ENCODE results near the gene TIMP2.
"Not testable (repeated sequence)": the region's sequence is repeated elsewhere in the genome, so short reads cannot be mapped to it uniquely, and the experiment has no call there.

The TIMP2 gene

DNA sequence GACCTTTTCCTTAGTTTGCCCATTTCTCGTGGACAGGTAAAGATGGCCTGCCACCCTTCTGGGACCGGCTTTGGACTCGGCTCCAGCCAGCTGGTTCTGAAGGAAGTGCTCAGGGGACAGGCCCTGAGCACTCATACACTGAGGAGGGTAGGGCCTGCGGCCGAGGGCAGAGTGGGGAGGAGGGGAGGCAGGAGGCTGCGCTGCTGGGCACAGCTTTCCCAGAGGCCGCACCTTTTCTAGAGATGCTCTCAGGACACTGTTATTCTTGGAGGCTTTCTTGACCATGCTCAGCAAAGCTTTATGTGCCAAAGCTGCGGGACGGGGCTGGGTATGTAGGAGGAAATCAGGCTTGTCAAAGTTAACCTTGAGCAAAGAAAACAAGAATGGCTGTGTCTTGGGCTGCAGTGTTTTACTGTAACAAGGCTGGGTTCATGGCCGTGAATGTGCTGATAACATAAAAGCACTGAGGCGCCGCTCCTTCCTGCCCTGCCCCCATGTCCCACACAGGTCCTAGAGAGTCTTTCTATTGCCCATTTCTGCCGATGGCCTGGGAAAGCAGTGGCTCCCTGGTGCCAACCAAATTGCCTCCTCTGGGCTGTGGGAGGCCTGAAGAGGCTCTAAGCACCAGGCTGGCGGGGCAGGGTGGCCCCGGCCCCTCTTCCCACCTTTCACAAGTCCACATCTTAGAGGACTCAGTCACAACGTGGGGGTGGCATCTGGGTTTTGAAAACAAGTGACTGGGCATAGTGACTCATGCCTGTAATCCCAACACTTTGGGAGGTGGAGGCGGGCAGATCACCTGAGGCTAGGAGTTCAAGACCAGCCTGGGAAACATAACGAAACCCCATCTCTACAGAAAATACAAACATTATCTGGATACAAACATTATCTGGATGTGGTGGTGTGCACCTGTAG lies 22.3 kb upstream of the TIMP2 start:
- H2AFZ ChIP-seq (ENCODE audit: low read depth), result no peak overlapping the region
- H4K20me1 ChIP-seq (ENCODE audit: insufficient read depth), result no peaks in the 10 kb centered on the region
- no peak overlapping the region for H3K9ac ChIP-seq
- no peaks in the 10 kb centered on the region for H3K4me1 ChIP-seq (ENCODE audit: low read depth, poor library complexity, severe bottlenecking)
- TF ChIP-seq CTCF (conservative IDR thresholded peaks at IDR 0.05; ENCODE audit: low read depth, low read length), result no peak
- H3K36me3 ChIP-seq (ENCODE audit: insufficient read depth), result no peaks in the 10 kb centered on the region
- H3K79me2 ChIP-seq (ENCODE audit: insufficient read depth, low read depth), result no peaks in the 10 kb centered on the region
- no peak overlapping the region for H3K4me2 ChIP-seq
- no peak overlapping the region for H3K27ac ChIP-seq
- H3K4me3 ChIP-seq (IDR thresholded peaks at IDR 0.05; ENCODE audit: insufficient read depth, low read depth, low read length), result no peak overlapping the region
- peaks cover 16% of the 10 kb centered on the region; the same call in 1 of the 2 replicates for H3K27me3 ChIP-seq (ENCODE audit: insufficient read depth, low read depth)

DNA sequence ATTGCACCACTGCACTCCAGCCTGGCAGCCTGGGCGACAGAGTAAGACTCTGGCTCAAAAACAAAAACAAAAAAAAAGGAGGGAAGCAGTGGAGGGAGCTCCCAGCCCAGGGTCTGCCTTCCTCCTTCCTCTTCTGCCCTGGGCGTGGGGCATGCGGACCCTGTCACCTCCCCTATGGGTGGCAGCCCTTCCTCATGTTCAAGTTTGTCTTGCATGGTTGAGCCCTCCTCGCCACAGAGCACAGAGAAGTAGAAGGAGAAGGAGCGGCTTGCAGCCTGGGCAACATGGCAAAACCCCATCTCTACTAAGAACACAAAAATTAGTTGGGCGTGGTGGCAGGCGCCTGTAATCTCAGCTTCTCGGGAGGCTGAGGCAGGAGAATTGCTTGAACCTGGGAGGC lies 21.4 kb upstream of the TIMP2 start:
- no peaks in the 10 kb centered on the region for H3K4me1 ChIP-seq (ENCODE audit: low read depth, poor library complexity, severe bottlenecking)
- no peak overlapping the region for H3K27ac ChIP-seq
- H3K79me2 ChIP-seq (ENCODE audit: insufficient read depth, low read depth), result no peaks in the 10 kb centered on the region
- H3K36me3 ChIP-seq (ENCODE audit: insufficient read depth), result no peaks in the 10 kb centered on the region
- H3K27me3 ChIP-seq (ENCODE audit: insufficient read depth, low read depth), result peaks cover 11% of the 10 kb centered on the region; the same call in 1 of the 2 replicates
- H3K4me2 ChIP-seq, result no peak overlapping the region
- H3K4me3 ChIP-seq (IDR thresholded peaks at IDR 0.05; ENCODE audit: insufficient read depth, low read depth, low read length), result no peak overlapping the region
- no peak overlapping the region for H3K9ac ChIP-seq
- no peak for TF ChIP-seq CTCF (conservative IDR thresholded peaks at IDR 0.05; ENCODE audit: low read depth, low read length)
- no peak overlapping the region for H2AFZ ChIP-seq (ENCODE audit: low read depth)
- H4K20me1 ChIP-seq (ENCODE audit: insufficient read depth), result no peaks in the 10 kb centered on the region

DNA sequence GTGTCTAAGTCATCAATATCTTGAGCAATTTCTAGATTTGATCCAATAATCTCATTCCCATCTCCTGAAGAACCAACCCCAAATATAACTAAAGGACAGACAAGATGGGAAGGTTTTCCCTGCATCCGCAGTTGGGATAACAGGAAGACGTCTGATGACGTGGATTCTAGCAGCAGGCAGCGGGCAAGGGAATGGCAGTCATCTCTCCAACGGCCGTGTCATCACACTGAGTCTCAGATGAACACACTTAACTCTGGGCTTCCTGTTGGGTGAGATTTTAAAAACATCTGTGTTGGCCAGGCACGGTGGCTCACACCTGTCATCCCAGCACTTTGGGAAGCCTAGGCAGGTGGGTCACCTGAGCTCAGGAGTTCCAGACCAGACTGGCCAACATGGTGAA lies 20.9 kb upstream of the TIMP2 start:
- Histone ChIP-seq H3K4me3 (IDR thresholded peaks at IDR 0.05; ENCODE audit: insufficient read depth, low read depth, low read length) (no peak overlapping the region), H3K4me1 (ENCODE audit: low read depth, poor library complexity, severe bottlenecking) (no peaks in the 10 kb centered on the region), H2AFZ (ENCODE audit: low read depth) (no peak overlapping the region), H3K9ac (no peak overlapping the region), H4K20me1 (ENCODE audit: insufficient read depth) (no peaks in the 10 kb centered on the region), H3K27ac (no peak overlapping the region), H3K27me3 (ENCODE audit: insufficient read depth, low read depth) (peaks cover 6% of the 10 kb centered on the region; the same call in 1 of the 2 replicates), H3K36me3 (ENCODE audit: insufficient read depth) (no peaks in the 10 kb centered on the region), H3K79me2 (ENCODE audit: insufficient read depth, low read depth) (no peaks in the 10 kb centered on the region), H3K4me2 (no peak overlapping the region)
- no peak for TF ChIP-seq CTCF (conservative IDR thresholded peaks at IDR 0.05; ENCODE audit: low read depth, low read length)

- H3K27ac ChIP-seq, result not testable (repeated sequence)
Measured at GRCh38 chr17:78945455-78945854, 20.3 kb upstream of the TIMP2 start.

DNA sequence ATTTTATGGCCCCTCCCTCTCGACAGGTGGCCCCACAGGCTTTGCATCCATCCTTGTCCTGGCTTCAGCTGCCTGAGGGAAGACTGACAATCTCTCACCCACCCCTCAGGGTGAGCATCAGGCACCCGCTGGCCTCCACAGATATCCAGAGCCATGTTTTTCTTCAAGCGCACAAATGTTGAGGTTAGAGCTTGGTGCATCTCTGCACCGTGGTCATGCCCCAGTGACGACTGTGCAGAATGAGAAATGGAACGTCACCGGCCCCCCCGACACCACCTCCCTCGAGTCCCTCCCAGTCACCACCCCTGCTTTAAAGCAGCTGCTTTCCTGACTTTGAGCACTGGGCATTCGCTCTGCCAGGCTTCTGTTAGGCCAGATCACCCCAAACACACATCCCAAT lies 19.8 kb upstream of the TIMP2 start:
- H3K4me1 ChIP-seq (ENCODE audit: low read depth, poor library complexity, severe bottlenecking), result no peaks in the 10 kb centered on the region
- H4K20me1 ChIP-seq (ENCODE audit: insufficient read depth), result no peaks in the 10 kb centered on the region
- H2AFZ ChIP-seq (ENCODE audit: low read depth), result no peak overlapping the region
- H3K27me3 ChIP-seq (ENCODE audit: insufficient read depth, low read depth), result peaks cover 6% of the 10 kb centered on the region; the same call in 1 of the 2 replicates
- H3K27ac ChIP-seq, result no peak overlapping the region
- H3K79me2 ChIP-seq (ENCODE audit: insufficient read depth, low read depth), result no peaks in the 10 kb centered on the region
- no peak overlapping the region for H3K4me3 ChIP-seq (IDR thresholded peaks at IDR 0.05; ENCODE audit: insufficient read depth, low read depth, low read length)
- H3K9ac ChIP-seq, result no peak overlapping the region
- no peak overlapping the region for H3K4me2 ChIP-seq
- TF ChIP-seq CTCF (conservative IDR thresholded peaks at IDR 0.05; ENCODE audit: low read depth, low read length), result no peak
- no peaks in the 10 kb centered on the region for H3K36me3 ChIP-seq (ENCODE audit: insufficient read depth)

More at GRCh38 chr17:78945455-78945854, 20.3 kb upstream of the TIMP2 start:
- H4K20me1 ChIP-seq (ENCODE audit: insufficient read depth); H3K4me1 ChIP-seq (ENCODE audit: low read depth, poor library complexity, severe bottlenecking); H3K9ac ChIP-seq; H3K4me2 ChIP-seq; H3K27me3 ChIP-seq (ENCODE audit: insufficient read depth, low read depth); H3K36me3 ChIP-seq (ENCODE audit: insufficient read depth); H2AFZ ChIP-seq (ENCODE audit: low read depth); H3K79me2 ChIP-seq (ENCODE audit: insufficient read depth, low read depth); H3K4me3 ChIP-seq (IDR thresholded peaks at IDR 0.05; ENCODE audit: insufficient read depth, low read depth, low read length): not testable (repeated sequence)

Data from KMS-11 (cell line).